WTC11 (cell line): ENCODE data around the gene OSBPL10. TPM values are rescaled to one million over a fixed set of nuclear protein-coding genes. Genes with fewer than 3 reads are reported as not detected.

Source experiments
- ATAC-seq: fragments of 200-7000 bp; cut with Tn5 transposase; 2 replicates; pipeline ENCODE4 v1.10.0; 2021; ENCODE audit warnings: mild to moderate bottlenecking, moderate library complexity
- CTCF ChIA-PET: fragments of 300-600 bp; sonication (Branson Sonifier 250); formaldehyde crosslinking; loops from one replicate; lab custom pipeline; 2021; ENCODE audit warnings: antibody characterized with exemption; lab: Charles Lee
- POLR2A ChIA-PET: fragments of 350-600 bp; sonication (Branson Sonifier 250); formaldehyde crosslinking; loops from one replicate; lab custom pipeline; 2021; ENCODE audit warnings: antibody characterized with exemption; lab: Charles Lee
- DNase-seq: peaks from one replicate; pipeline ENCODE4 v3.0.0; 2021; ENCODE audit warnings: low spot score
- H3K27ac Mint-ChIP-seq: 2 replicates; pipeline ENCODE4 v1.8.0; 2021; ENCODE audit warnings: mixed read lengths
- H3K27me3 Mint-ChIP-seq: 2 replicates; pipeline ENCODE4 v1.8.0; 2021; ENCODE audit warnings: low read depth, mild to moderate bottlenecking, moderate library complexity, mixed read lengths
- H3K36me3 Mint-ChIP-seq: 2 replicates; pipeline ENCODE4 v1.8.0; 2021; ENCODE audit warnings: mixed read lengths
- H3K4me1 Mint-ChIP-seq: 2 replicates; pipeline ENCODE4 v1.8.0; 2022; ENCODE audit warnings: mixed read lengths
- H3K4me3 Mint-ChIP-seq: 2 replicates; pipeline ENCODE4 v1.8.0; 2021; ENCODE audit warnings: mild to moderate bottlenecking, moderate library complexity, mixed read lengths
- H3K9me3 Mint-ChIP-seq: 2 replicates; pipeline ENCODE4 v1.8.0; 2021; ENCODE audit warnings: mixed read lengths
- EMX1 ChIP-seq: fragments of 250-450 bp; sonication (Bioruptor Pico); IDR thresholded peaks from 2 replicates; pipeline ENCODE4 v1.8.0; 2021; ENCODE audit warnings: mild to moderate bottlenecking
- FOXP1 ChIP-seq: sonication (generic); formaldehyde crosslinking; IDR thresholded peaks from 2 replicates; pipeline ENCODE4 v1.8.0; 2022; ENCODE audit warnings: missing genetic modification reagents, mild to moderate bottlenecking, moderate library complexity, borderline replicate concordance
- GRHL2 ChIP-seq: fragments of 250-450 bp; sonication (Bioruptor Pico); IDR thresholded peaks from 2 replicates; pipeline ENCODE4 v1.8.0; 2022; ENCODE audit warnings: mild to moderate bottlenecking, moderate library complexity; ENCODE audit not compliant: insufficient replicate concordance, severe bottlenecking
- GTF2I ChIP-seq: fragments of 250-450 bp; sonication (Bioruptor Pico); conservative IDR thresholded peaks from 2 replicates; pipeline ENCODE4 v1.4.0; 2021; ENCODE audit warnings: mild to moderate bottlenecking
- NFE2L1 ChIP-seq: sonication (generic); formaldehyde crosslinking; IDR thresholded peaks from 2 replicates; pipeline ENCODE4 v1.8.1; 2023; ENCODE audit warnings: missing genetic modification reagents
- NR1H2 ChIP-seq: sonication (generic); formaldehyde crosslinking; IDR thresholded peaks from 2 replicates; pipeline ENCODE4 v1.9.0; 2021; ENCODE audit warnings: mild to moderate bottlenecking, moderate library complexity, missing genetic modification reagents
- OVOL2 ChIP-seq: fragments of 250-450 bp; sonication (Bioruptor Pico); IDR thresholded peaks from 2 replicates; pipeline ENCODE4 v1.9.0; 2021; ENCODE audit warnings: mild to moderate bottlenecking, borderline replicate concordance
- ZBTB21 ChIP-seq: sonication (generic); formaldehyde crosslinking; IDR thresholded peaks from 2 replicates; pipeline ENCODE4 v1.8.1; 2023; ENCODE audit warnings: mild to moderate bottlenecking, missing genetic modification reagents, borderline replicate concordance
- ZNF317 ChIP-seq: sonication (generic); formaldehyde crosslinking; IDR thresholded peaks from 2 replicates; pipeline ENCODE4 v1.8.1; 2023; ENCODE audit warnings: low read depth, mild to moderate bottlenecking, moderate library complexity, missing genetic modification reagents, borderline replicate concordance
- ZNF423 ChIP-seq: fragments of 250-450 bp; sonication (Bioruptor Pico); IDR thresholded peaks from 2 replicates; pipeline ENCODE4 v2.1.2; 2022; ENCODE audit warnings: mild to moderate bottlenecking, moderate library complexity
- total RNA-seq: library from RNA; stranded (reverse); gene quantifications from 3 replicates; pipeline ENCODE4 v1.2.3, GENCODE V29; 2021
- TF ChIP-seq, protein P1 (sequence below): sonication (generic); formaldehyde crosslinking; IDR thresholded peaks from 2 replicates; pipeline ENCODE4 v1.8.1; 2022; ENCODE audit warnings: mild to moderate bottlenecking, missing genetic modification reagents, moderate library complexity, borderline replicate concordance
- TF ChIP-seq, protein P2 (sequence below): sonication (generic); formaldehyde crosslinking; IDR thresholded peaks from 2 replicates; pipeline ENCODE4 v1.8.1; 2023; ENCODE audit warnings: mild to moderate bottlenecking, missing genetic modification reagents, moderate library complexity
- TF ChIP-seq, protein P3 (sequence below): sonication (generic); formaldehyde crosslinking; IDR thresholded peaks from 2 replicates; pipeline ENCODE4 v1.8.1; 2022; ENCODE audit warnings: low read depth, mild to moderate bottlenecking, moderate library complexity, missing genetic modification reagents, borderline replicate concordance
- TF ChIP-seq, protein P4 (sequence below): sonication (generic); formaldehyde crosslinking; IDR thresholded peaks from 2 replicates; pipeline ENCODE4 v1.8.0; 2022; ENCODE audit warnings: mild to moderate bottlenecking, missing genetic modification reagents
- TF ChIP-seq, protein P5 (sequence below): sonication (generic); formaldehyde crosslinking; IDR thresholded peaks from 2 replicates; pipeline ENCODE4 v1.8.1; 2023; ENCODE audit warnings: mild to moderate bottlenecking, missing genetic modification reagents
- TF ChIP-seq, protein P6 (sequence below): sonication (generic); formaldehyde crosslinking; IDR thresholded peaks from 2 replicates; pipeline ENCODE4 v1.8.1; 2022; ENCODE audit warnings: low read depth, missing genetic modification reagents, borderline replicate concordance
- TF ChIP-seq, protein P7 (sequence below): fragments of 250-450 bp; sonication (Bioruptor Pico); IDR thresholded peaks from 2 replicates; pipeline ENCODE4 v1.9.0; 2021; ENCODE audit warnings: mild to moderate bottlenecking
- TF ChIP-seq, protein P8 (sequence below): fragments of 250-450 bp; sonication (Bioruptor Pico); conservative IDR thresholded peaks from 2 replicates; pipeline ENCODE4 v1.9.0; 2021; ENCODE audit warnings: mild to moderate bottlenecking

The OSBPL10 gene
- total RNA-seq, 1 experiment from 2014 or later, result 84.1 TPM

DNA sequence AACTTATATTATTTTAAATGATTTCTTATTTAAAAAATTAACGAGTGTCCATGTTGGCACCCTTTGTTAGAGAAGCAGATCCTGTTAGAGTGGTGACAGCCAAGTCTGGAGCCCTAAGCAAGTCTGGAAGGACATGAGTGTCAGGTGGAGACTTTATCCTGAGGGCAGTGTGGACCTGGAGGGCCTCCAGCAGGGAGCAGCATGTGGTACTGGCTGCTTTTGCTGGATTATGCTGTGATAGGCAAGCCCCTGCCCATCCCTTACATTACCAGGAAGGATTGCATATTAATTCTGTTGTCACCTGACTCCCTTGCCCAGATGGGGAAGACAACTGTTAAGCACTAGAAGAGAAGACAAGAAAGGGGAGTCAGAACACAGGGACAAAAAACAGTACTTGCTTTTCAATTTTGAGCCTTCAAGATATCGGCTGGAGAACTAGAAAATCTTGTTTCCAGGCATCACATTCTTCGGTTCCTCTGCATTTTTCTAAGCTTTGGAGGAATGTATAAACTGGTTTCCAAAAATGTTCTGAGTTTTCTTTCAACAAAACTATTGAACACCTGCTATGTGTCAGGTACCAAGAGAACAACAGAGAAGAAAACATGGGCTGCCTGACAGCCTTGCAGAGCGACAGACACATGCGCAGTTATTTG is 23.2 kb upstream of the OSBPL10 start:
- Mint-ChIP-seq H3K4me1 (peaks cover 24% of the 10 kb centered on the region), H3K27ac (no peak overlapping the region), H3K4me3 (no peak overlapping the region), H3K36me3 (no peaks in the 10 kb centered on the region), H3K9me3 (no peaks in the 10 kb centered on the region), H3K27me3 (no peaks in the 10 kb centered on the region)
- ChIA-PET POLR2A (no interaction called here), CTCF (no interaction called here)
- ATAC-seq (peak; percentile 47), DNase-seq (no peak)
- TF ChIP-seq, protein P1, sequence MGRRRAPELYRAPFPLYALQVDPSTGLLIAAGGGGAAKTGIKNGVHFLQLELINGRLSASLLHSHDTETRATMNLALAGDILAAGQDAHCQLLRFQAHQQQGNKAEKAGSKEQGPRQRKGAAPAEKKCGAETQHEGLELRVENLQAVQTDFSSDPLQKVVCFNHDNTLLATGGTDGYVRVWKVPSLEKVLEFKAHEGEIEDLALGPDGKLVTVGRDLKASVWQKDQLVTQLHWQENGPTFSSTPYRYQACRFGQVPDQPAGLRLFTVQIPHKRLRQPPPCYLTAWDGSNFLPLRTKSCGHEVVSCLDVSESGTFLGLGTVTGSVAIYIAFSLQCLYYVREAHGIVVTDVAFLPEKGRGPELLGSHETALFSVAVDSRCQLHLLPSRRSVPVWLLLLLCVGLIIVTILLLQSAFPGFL (CRISPR knock-in tag), result no peak
- TF ChIP-seq, protein P2, sequence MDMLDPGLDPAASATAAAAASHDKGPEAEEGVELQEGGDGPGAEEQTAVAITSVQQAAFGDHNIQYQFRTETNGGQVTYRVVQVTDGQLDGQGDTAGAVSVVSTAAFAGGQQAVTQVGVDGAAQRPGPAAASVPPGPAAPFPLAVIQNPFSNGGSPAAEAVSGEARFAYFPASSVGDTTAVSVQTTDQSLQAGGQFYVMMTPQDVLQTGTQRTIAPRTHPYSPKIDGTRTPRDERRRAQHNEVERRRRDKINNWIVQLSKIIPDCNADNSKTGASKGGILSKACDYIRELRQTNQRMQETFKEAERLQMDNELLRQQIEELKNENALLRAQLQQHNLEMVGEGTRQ (CRISPR knock-in tag), result peak; percentile 37

DNA sequence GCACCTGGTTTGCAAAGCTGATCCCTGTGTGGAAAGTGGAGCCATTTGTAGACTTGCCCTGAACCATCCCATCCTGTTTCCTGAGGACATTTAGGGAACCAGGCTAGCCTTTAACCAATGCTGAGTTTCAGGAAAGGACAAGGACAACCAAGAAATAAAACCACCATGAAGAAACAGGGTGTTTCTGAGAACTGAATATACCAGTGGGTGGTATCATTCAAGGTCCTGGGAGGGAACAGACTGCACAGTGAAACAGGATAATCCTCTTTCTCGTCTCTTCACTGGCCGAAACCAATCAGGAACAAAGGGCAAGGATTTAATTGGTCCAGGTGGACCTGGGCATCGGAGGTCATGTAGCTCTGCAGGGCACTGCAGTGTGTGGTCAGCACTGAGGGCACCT is 22.3 kb upstream of the OSBPL10 start:
- Mint-ChIP-seq H3K27me3 (no peaks in the 10 kb centered on the region), H3K4me1 (peaks cover 24% of the 10 kb centered on the region)
- CTCF ChIA-PET, result interaction anchor here (0.9 to 1.9 kb wide), 2 partner anchors 15 to 22 kb away, joined by 5 to 6 read pairs; partner anchors contain the start of genes OSBPL10 and ZNF860
- TF ChIP-seq, protein P3, sequence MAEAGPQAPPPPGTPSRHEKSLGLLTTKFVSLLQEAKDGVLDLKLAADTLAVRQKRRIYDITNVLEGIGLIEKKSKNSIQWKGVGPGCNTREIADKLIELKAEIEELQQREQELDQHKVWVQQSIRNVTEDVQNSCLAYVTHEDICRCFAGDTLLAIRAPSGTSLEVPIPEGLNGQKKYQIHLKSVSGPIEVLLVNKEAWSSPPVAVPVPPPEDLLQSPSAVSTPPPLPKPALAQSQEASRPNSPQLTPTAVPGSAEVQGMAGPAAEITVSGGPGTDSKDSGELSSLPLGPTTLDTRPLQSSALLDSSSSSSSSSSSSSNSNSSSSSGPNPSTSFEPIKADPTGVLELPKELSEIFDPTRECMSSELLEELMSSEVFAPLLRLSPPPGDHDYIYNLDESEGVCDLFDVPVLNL (CRISPR knock-in tag), result no peak
- TF ChIP-seq, protein P1 (CRISPR knock-in tag), result no peak
- TF ChIP-seq FOXP1 (CRISPR knock-in tag) (no peak), ZNF423 (no peak), NFE2L1 (no peak), EMX1 (CRISPR knock-in tag) (no peak), GRHL2 (CRISPR knock-in tag) (no peak), ZBTB21 (CRISPR knock-in tag) (no peak), GTF2I (no peak), ZNF317 (CRISPR knock-in tag) (no peak), OVOL2 (no peak), NR1H2 (CRISPR knock-in tag) (no peak)
- TF ChIP-seq, protein P4, sequence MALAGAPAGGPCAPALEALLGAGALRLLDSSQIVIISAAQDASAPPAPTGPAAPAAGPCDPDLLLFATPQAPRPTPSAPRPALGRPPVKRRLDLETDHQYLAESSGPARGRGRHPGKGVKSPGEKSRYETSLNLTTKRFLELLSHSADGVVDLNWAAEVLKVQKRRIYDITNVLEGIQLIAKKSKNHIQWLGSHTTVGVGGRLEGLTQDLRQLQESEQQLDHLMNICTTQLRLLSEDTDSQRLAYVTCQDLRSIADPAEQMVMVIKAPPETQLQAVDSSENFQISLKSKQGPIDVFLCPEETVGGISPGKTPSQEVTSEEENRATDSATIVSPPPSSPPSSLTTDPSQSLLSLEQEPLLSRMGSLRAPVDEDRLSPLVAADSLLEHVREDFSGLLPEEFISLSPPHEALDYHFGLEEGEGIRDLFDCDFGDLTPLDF (CRISPR knock-in tag), result no peak
- TF ChIP-seq, protein P5, sequence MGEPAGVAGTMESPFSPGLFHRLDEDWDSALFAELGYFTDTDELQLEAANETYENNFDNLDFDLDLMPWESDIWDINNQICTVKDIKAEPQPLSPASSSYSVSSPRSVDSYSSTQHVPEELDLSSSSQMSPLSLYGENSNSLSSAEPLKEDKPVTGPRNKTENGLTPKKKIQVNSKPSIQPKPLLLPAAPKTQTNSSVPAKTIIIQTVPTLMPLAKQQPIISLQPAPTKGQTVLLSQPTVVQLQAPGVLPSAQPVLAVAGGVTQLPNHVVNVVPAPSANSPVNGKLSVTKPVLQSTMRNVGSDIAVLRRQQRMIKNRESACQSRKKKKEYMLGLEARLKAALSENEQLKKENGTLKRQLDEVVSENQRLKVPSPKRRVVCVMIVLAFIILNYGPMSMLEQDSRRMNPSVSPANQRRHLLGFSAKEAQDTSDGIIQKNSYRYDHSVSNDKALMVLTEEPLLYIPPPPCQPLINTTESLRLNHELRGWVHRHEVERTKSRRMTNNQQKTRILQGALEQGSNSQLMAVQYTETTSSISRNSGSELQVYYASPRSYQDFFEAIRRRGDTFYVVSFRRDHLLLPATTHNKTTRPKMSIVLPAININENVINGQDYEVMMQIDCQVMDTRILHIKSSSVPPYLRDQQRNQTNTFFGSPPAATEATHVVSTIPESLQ (CRISPR knock-in tag), result no peak
- TF ChIP-seq, protein P6, sequence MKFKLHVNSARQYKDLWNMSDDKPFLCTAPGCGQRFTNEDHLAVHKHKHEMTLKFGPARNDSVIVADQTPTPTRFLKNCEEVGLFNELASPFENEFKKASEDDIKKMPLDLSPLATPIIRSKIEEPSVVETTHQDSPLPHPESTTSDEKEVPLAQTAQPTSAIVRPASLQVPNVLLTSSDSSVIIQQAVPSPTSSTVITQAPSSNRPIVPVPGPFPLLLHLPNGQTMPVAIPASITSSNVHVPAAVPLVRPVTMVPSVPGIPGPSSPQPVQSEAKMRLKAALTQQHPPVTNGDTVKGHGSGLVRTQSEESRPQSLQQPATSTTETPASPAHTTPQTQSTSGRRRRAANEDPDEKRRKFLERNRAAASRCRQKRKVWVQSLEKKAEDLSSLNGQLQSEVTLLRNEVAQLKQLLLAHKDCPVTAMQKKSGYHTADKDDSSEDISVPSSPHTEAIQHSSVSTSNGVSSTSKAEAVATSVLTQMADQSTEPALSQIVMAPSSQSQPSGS, result no peak
- TF ChIP-seq, protein P7, sequence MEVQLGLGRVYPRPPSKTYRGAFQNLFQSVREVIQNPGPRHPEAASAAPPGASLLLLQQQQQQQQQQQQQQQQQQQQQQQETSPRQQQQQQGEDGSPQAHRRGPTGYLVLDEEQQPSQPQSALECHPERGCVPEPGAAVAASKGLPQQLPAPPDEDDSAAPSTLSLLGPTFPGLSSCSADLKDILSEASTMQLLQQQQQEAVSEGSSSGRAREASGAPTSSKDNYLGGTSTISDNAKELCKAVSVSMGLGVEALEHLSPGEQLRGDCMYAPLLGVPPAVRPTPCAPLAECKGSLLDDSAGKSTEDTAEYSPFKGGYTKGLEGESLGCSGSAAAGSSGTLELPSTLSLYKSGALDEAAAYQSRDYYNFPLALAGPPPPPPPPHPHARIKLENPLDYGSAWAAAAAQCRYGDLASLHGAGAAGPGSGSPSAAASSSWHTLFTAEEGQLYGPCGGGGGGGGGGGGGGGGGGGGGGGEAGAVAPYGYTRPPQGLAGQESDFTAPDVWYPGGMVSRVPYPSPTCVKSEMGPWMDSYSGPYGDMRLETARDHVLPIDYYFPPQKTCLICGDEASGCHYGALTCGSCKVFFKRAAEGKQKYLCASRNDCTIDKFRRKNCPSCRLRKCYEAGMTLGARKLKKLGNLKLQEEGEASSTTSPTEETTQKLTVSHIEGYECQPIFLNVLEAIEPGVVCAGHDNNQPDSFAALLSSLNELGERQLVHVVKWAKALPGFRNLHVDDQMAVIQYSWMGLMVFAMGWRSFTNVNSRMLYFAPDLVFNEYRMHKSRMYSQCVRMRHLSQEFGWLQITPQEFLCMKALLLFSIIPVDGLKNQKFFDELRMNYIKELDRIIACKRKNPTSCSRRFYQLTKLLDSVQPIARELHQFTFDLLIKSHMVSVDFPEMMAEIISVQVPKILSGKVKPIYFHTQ (CRISPR knock-in tag), result no peak
- TF ChIP-seq, protein P8, sequence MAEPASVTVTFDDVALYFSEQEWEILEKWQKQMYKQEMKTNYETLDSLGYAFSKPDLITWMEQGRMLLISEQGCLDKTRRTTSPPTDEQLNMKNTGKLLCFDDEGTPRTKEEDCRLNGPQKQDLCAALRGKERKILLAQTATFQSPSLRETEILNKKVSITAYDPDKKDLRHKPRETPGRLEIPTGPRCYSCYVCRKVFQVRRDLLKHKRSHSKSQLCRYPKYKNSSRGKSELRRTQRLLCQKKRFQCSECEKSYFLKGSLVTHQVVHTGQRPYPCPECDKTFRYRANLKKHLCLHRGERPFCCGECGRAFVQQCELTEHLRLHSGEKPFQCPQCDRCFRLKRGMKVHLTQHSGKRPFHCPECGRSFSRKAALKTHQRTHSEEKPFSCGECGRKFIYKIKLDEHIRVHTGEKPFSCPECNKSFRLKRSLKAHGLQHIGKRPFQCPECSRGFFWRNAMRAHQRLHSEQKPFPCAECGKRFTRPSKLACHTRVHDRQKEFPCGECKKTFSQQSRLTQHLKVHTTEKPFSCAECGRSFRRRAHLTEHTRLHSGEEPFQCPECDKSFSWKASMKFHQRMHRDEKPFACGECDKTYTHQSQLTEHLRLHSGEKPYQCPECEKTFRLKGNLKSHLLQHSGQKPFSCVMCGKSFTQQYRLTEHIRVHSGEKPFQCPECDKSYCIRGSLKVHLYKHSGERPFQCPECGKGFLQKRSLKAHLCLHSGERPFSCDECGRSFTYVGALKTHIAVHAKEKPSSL (CRISPR knock-in tag), result no peak

More for the DNA sequence above, 22.3 kb upstream of the OSBPL10 start:
- Mint-ChIP-seq H3K27ac (0 out of 2 replicates have a peak overlapping the region, but pooled peaks have one; percentile 2), H3K9me3 (no peaks in the 10 kb centered on the region), H3K4me3 (no peak overlapping the region), H3K36me3 (no peaks in the 10 kb centered on the region)
- DNase-seq, result no peak
- POLR2A ChIA-PET, result no interaction called here
- no peak for ATAC-seq
